Measurements from ENCODE around the gene CDC5L.

- TF ChIP-seq CTCF (IDR thresholded peaks at IDR 0.05) (no peak), POLR2A (IDR thresholded peaks at IDR 0.05) (no peak)
Measured at GRCh38 chr6:44468835-44469234, 81.3 kb downstream of the CDC5L start.

All from tibial nerve (tissue), 3 donors.